ENCODE measurements around the gene WWC2.

The WWC2 gene

DNA sequence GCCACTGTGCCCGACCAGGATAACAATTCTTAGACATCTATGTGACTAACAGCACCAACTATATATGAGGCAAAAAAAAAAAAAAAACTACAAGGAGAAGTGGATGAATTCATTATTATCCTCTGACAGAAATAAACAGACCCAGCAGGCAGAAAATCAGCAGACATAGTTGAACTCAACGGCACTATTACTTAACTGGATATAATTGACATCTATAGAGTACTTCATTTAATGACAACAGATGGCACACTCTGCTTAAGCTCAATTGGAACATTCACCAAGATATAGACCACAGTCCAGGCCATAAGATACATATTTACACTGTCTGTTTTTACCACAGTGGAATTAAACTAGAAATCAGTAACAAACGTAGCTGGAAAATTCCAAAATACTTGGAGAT lies 207.8 kb downstream of the WWC2 start:
- H3K27ac ChIP-seq (replicated peaks) = no peak overlapping the region
- TF ChIP-seq POLR2AphosphoS5 (IDR thresholded peaks at IDR 0.05; ENCODE audit: low read depth) (no peak), GABPA (IDR thresholded peaks at IDR 0.05; ENCODE audit: low read depth) (no peak), SPI1 (IDR thresholded peaks at IDR 0.05; ENCODE audit: borderline replicate concordance, low read depth) (no peak)
- TF ChIP-seq, protein P1, sequence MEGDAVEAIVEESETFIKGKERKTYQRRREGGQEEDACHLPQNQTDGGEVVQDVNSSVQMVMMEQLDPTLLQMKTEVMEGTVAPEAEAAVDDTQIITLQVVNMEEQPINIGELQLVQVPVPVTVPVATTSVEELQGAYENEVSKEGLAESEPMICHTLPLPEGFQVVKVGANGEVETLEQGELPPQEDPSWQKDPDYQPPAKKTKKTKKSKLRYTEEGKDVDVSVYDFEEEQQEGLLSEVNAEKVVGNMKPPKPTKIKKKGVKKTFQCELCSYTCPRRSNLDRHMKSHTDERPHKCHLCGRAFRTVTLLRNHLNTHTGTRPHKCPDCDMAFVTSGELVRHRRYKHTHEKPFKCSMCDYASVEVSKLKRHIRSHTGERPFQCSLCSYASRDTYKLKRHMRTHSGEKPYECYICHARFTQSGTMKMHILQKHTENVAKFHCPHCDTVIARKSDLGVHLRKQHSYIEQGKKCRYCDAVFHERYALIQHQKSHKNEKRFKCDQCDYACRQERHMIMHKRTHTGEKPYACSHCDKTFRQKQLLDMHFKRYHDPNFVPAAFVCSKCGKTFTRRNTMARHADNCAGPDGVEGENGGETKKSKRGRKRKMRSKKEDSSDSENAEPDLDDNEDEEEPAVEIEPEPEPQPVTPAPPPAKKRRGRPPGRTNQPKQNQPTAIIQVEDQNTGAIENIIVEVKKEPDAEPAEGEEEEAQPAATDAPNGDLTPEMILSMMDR (IDR thresholded peaks at IDR 0.05; ENCODE audit: insufficient read depth, low read length) = no peak
- TF ChIP-seq, protein P2, sequence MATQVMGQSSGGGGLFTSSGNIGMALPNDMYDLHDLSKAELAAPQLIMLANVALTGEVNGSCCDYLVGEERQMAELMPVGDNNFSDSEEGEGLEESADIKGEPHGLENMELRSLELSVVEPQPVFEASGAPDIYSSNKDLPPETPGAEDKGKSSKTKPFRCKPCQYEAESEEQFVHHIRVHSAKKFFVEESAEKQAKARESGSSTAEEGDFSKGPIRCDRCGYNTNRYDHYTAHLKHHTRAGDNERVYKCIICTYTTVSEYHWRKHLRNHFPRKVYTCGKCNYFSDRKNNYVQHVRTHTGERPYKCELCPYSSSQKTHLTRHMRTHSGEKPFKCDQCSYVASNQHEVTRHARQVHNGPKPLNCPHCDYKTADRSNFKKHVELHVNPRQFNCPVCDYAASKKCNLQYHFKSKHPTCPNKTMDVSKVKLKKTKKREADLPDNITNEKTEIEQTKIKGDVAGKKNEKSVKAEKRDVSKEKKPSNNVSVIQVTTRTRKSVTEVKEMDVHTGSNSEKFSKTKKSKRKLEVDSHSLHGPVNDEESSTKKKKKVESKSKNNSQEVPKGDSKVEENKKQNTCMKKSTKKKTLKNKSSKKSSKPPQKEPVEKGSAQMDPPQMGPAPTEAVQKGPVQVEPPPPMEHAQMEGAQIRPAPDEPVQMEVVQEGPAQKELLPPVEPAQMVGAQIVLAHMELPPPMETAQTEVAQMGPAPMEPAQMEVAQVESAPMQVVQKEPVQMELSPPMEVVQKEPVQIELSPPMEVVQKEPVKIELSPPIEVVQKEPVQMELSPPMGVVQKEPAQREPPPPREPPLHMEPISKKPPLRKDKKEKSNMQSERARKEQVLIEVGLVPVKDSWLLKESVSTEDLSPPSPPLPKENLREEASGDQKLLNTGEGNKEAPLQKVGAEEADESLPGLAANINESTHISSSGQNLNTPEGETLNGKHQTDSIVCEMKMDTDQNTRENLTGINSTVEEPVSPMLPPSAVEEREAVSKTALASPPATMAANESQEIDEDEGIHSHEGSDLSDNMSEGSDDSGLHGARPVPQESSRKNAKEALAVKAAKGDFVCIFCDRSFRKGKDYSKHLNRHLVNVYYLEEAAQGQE (IDR thresholded peaks at IDR 0.05; ENCODE audit: insufficient replicate concordance, low read depth) = no peak
- DNase-seq (ENCODE audit: low read depth in 1 of 2, low spot score in 1 of 2) = no peak
- H3K4me3 ChIP-seq (replicated peaks; ENCODE audit: insufficient read depth, low read length) = no peak overlapping the region
- H3K27me3 ChIP-seq (ENCODE audit: insufficient read depth, poor library complexity, severe bottlenecking) = peaks cover 3% of the 10 kb centered on the region

GRCh38 chr4:183312841-183313240 lies 213.8 kb downstream of the WWC2 start:
- peaks cover 3% of the 10 kb centered on the region for H3K27me3 ChIP-seq (ENCODE audit: insufficient read depth, poor library complexity, severe bottlenecking)
- no peak overlapping the region for H3K27ac ChIP-seq (replicated peaks)
- no peak for TF ChIP-seq POLR2AphosphoS5 (IDR thresholded peaks at IDR 0.05; ENCODE audit: low read depth)
- no peak for TF ChIP-seq GABPA (IDR thresholded peaks at IDR 0.05; ENCODE audit: low read depth)
- TF ChIP-seq, protein P2 (IDR thresholded peaks at IDR 0.05; ENCODE audit: insufficient replicate concordance, low read depth) = no peak
- no peak for TF ChIP-seq SPI1 (IDR thresholded peaks at IDR 0.05; ENCODE audit: borderline replicate concordance, low read depth)
- TF ChIP-seq, protein P1 (IDR thresholded peaks at IDR 0.05; ENCODE audit: insufficient read depth, low read length) = no peak
- H3K4me3 ChIP-seq (replicated peaks; ENCODE audit: insufficient read depth, low read length) = no peak overlapping the region
- DNase-seq (ENCODE audit: low read depth in 1 of 2, low spot score in 1 of 2) = no peak

- Histone ChIP-seq H3K4me3 (replicated peaks; ENCODE audit: insufficient read depth, low read length) (no peak overlapping the region), H3K27ac (replicated peaks) (no peak overlapping the region), H3K27me3 (ENCODE audit: insufficient read depth, poor library complexity, severe bottlenecking) (no peaks in the 10 kb centered on the region)
- no peak for DNase-seq (ENCODE audit: low read depth in 1 of 2, low spot score in 1 of 2)
- TF ChIP-seq, protein P1 (IDR thresholded peaks at IDR 0.05; ENCODE audit: insufficient read depth, low read length) = no peak
- TF ChIP-seq, protein P2 (IDR thresholded peaks at IDR 0.05; ENCODE audit: insufficient replicate concordance, low read depth) = no peak
- TF ChIP-seq POLR2AphosphoS5 (IDR thresholded peaks at IDR 0.05; ENCODE audit: low read depth) (no peak), SPI1 (IDR thresholded peaks at IDR 0.05; ENCODE audit: borderline replicate concordance, low read depth) (no peak), GABPA (IDR thresholded peaks at IDR 0.05; ENCODE audit: low read depth) (no peak)
These were observed 215.3 kb downstream of the WWC2 start for GRCh38 chr4:183314336-183314735.

Measured in HL-60 (cell line).